AG08396 (cell line): ENCODE measurements around the gene IPO7.
A peak's percentile ranks its signal among the peaks of the same experiment; 100 is the strongest.
"Not testable (repeated sequence)": the region's sequence is repeated elsewhere in the genome, so short reads cannot be mapped to it uniquely, and the experiment has no call there.

Source experiments
- DNase-seq: peaks from one replicate; pipeline ENCODE4 v3.0.0; 2012; ENCODE audit warnings: low spot score, mixed read lengths

The IPO7 gene

DNA sequence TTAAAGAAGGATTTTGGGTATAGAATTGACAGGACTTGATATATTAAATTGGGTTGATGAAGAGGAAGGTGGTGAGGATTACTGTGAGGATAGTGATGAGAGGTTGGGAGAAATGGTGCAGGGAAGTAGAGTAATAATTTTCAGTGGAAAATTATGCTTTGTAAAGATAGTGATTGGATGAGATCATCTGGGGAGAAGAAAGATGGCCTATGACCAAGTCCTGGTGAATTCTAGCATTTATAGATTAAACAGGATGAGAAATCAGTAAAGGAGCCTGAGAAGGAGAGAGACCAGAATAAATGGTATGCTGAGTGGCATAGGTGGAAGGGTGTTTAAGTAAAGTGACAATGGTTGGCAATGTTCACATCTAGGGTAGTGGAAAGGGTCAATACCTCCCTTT lies 15.0 kb downstream of the IPO7 start:
- DNase-seq = peak; percentile 23

DNA sequence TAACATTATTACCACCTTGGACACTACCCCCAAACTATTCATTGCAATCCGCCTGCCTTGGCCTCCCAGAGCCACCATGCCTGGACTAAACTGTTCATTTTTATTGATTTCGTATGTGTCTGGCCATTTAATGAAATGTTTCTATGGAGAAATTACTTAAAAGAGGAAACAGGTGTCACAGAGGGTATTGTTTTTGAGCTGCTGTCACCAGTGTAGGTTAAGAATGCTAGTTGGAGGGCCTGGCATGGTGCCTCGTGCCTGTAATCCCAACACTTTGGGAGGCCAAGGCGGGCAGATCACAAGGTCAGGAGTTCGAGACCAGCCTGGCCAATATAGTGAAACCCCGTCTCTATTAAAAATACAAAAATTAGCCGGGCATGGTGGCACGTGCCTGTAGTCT lies 17.4 kb downstream of the IPO7 start:
- not testable (repeated sequence) for DNase-seq

DNA sequence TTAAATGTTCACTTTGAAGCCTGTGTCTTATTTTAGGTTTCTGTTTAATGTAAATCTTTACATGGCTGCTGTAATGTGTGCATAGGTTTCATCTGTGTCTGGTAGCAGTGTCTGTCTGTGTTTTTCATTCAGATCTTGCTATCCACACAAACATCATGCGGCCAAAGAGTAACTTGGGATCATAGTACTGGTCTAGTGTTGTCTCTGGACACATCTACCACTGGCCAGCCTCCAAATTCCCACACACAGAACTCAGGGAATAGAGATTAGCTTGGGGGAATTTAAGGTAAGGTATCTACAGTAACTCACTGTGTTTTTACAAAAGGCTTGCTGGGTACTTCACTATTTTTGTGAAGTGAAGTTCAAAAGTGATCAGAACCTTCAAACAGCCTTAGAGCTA lies 44.3 kb downstream of the IPO7 start:
- no peak for DNase-seq

DNA sequence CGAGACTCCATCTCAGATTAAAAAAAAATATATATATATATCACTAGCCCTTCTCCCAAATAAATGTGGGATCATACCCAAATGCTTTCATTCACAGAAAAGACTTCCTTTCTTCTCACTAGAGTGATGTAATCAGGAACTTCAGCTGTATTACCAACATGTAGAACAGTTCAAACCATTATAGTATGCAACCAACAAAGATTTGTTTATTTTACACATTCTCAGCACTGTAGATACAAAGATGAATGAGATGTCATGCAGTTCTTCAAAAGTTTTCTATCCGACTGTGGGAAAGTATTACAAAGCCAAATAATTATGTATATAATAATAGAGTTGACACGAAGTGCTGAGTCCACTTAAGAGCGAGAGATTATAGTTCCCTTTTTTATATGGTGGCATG lies 54.2 kb downstream of the IPO7 start:
- no peak for DNase-seq

DNA sequence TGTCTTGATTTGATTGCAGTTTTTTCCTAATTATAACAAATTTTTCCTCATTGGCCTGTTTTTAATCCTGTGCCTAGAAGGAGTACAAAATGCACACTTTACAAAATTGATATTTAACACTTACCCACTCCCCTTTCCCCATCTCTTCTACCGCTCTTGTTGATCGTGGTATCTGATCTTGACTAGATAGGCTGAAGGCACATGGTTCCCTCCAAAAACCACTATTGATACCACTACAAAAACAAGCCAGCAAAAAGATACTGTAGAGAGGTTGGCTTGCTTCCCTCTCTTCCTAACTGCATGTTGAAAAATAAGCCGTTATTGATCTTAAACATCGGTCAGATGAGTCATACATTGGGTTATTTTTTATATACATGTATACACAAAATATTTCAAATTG lies 61.8 kb downstream of the IPO7 start:
- DNase-seq = no peak

DNA sequence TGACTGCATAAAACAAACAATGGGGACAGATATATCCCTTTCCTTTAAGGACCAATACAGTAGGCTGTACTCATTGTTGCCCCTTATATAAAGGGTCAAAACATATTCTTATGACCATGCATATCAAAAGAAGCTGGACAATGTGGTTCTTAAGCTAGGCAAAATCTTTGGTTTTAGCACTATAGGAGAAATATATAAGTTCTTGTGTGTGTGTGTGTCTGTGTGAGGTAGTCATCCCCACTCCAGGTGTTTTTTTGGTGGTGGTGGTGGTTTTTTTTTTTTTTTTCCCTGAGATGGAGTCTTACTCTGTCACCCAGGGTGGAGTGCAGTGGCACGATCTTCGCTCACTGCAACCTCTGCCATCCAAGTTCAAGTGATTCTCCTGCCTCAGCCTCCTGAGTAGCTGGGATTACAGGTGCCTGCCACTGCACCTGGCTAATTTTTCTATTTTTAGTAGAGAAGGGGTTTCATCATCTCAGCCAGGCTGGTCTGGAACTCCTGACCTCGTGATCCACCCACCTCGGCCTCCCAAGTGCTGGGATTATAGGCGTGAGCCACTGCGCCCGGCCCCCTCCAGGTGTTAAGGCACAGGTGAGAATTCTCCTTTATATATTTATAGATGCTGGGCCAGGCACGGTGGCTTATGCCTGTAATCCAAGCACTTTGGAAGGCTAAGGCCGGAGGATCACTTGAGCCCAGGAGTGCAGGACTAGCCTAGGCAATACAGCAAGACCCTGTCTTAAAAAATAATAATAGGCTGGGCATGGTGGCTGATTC lies 64.3 kb downstream of the IPO7 start:
- no peak for DNase-seq

DNA sequence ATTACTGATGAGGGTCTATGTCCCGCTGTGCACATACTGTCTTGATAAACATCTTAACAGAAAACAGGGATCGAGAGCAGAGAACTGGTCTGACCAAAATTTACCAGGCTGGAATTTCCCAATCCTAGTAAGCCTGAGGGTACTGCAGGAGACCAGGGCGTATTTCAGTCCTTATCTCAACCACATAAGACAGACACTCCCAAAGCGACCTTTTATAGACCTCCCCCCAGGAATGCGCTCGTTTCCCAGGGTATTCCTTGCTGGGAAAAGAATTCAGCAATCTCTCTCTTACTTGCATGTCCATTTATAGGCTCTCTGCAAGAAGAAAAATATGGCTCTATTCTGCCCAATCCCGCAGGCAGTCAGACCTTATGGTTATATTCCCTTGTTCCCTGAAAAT lies 67.6 kb downstream of the IPO7 start:
- not testable (repeated sequence) for DNase-seq

DNA sequence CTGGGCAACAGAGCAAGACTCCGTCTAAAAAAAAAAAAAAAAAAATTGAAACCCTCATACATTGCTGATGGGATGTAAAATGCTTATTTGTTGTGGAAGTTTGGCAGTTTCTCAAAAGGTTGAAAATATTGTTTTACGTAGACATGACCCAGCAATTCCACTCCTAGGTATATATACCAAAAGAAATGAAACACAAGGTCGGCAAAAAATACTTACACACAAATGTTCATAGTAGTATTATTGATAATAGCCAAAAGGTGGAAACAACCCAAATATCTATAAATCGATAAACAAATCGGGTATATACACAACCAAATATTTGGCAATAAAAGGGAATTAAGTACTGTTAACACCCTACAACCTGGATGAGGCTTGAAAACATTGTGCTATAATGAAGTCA lies 71.3 kb downstream of the IPO7 start:
- DNase-seq = no peak

DNA sequence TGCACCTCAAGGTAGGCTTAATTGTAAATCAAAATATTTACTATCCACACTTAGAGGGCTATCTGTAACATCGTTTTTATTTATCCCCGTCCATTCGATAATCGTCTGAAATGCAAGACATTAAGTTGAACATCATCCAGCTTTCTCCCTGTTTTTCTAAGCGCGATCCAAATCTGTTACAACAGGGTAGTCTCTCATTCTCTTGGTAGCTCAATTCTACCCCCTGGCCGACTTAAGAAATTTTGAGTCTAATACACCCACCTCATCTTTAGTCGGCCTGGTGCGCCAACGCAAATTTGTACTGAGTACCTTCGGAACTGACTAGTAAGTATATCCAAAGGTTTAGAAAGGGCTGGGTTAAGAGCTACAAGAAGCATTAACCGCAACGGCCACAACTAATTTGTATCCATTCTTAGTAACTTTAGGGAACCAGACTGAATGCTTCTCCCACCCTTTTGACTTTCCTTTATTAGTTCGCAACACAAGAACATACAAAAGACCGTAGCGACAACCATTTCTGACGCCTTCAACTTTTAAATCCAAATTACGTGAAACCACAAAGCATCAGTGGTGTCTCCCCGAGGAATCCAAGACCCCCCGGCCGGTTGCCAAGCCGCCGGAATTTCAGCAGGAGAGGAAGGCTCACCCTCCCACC lies 75.3 kb downstream of the IPO7 start:
- no peak for DNase-seq

DNA sequence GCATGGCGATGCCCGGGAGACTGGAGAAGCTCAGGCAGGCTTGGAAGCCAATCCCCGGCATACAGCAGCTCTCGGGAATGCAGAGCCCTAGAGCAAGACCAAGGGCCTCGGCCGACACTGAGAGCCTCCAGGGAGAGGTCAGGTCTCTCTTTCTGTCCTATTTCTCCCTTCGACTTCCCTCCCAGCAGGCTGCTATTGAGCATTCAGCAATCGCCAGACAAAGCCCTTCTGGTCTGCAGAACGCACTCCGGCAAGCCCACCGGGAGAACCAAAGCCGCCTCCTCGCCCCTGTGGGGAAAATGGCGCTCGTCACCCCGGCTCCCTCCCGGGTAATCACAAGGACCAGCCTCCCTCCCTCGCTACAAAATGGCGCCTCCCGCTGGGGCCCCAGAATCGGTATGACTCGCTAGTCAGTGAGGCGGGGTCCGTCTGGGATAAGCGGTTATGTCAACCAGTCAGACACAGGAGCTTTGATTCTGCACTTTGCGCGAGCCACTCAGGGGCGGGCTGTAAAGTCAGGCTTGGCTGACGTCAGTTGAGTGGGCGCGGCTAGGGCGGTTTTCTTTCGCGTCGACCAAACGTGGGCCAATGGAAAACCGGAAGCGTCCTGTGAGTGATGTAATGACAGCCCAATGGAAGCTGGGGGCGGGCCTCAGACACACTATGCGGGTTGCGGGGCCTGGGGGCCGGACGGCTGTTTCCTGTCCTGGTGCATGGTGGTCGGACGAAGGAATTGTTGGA lies 76.0 kb downstream of the IPO7 start, which contains the start of gene ZNF143:
TSS of gene ZNF143 (plus strand) at position 691 of the 741 bp plus-strand sequence. CDS start 10,297 bp downstream, outside the sequence.
- peak; percentile 97 for DNase-seq

DNA sequence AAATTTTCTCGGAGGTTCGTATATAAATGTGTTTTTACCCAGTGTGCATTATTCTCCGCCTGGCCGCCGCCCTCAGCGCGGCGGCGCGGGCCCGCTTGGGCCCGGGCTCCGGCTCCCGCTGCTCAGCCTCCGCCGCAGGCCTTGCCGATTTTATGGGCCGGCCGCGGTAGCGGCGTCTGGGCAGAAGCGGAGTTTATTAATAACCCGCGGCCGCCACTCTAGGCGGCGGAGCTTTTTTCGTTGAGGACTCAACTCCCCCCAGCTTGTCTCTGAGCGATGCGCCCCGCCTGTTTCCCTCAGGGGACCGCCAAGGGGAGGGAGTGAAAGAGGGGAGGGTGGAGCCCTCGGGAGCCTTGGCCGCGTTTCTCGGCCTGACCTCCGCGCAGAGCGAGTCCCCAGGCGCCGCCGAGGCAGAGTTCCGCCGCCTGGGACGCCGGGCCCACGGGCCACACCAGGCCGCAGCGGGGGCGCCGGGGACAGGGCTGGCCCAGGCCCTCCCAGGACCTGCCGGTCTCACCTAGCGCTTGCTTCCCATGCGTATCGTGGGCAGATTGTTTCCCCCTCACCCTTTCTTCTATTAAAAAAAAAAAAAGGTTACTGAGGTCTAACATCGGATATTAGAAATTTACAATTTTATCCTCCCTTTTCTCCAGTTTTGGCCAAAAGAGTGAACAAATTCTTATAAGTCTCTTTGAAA lies 76.8 kb downstream of the IPO7 start:
- peak; percentile 90 for DNase-seq

DNA sequence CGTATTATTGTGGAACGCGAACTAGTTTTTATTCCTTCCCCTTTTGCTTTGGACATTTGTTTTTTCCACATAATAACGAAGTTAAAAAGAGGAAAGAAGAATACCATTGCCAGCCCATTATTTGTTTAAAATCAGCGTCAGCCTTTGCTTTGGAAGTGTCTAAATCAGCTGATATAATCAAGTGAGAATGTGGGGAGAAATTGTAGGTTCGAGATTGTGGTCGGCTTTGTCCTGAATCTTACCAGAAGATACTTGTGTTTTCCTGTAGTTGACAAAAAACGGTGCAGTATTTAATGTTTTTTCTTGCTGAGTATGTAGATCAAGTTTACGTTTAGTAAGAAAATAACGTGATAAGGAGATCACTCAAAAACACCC lies 77.3 kb downstream of the IPO7 start:
- peak; percentile 15 for DNase-seq

DNA sequence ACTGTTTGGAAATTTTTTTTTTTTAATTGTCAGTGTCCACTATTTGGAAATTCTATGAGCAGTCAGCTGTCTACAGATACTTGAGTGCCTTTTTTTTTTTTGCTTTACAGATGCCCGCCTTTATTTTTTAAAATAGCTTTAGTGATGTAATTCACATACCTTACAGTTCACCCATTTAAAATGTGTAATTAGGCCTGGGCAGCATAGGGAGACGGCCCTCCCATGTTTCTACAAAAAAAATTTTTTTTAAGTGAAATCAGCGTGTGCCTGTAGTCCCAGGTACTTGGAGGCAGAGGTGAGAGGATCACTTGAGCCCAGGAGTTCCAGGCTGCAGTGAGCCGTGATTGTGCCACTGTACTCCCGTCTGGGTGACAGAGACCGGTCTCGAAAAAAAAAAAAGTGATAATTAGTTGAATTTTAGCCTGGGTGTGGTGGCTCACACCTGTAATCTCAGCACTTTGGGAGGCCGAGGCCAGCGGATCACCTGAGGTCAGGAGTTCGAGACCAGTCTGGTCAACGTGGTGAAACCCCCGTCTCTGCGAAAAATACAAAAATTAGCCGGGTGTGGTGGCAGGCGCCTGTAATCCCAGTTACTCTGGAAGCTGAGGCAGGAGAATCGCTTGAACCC lies 77.8 kb downstream of the IPO7 start:
- no peak for DNase-seq

DNA sequence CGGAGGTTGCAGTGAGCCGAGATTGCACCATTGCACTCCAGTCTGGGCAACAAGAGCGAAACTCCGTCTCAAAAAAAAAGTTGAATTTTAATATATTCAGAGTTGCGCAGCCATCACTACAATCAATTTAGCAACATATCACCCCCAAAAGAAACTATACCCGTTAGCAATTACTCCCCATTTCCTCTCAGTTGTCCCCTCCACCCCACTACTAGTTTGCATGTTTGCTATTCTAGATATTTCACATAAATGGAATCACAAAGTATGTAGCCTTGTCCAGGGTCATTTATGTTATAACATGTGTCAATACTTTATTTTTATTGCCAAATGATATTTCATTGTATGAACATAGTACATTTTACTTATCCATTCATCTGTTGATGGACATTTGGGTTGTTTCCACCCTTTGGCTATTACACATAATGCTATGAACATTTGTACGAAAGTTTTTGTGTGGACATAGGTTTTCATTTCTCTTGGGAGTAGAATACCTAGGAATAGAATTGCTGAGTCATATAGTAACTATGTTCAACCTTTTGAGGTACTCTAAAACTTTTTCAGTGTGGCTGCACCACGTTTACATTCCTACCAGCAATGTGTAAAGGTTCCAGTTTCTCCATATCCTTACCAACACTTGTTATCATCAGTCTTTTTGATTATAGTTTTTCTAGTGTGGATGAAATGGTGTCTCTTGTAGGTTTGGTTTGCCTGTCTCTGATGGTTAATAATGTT lies 78.5 kb downstream of the IPO7 start:
- no peak for DNase-seq

DNA sequence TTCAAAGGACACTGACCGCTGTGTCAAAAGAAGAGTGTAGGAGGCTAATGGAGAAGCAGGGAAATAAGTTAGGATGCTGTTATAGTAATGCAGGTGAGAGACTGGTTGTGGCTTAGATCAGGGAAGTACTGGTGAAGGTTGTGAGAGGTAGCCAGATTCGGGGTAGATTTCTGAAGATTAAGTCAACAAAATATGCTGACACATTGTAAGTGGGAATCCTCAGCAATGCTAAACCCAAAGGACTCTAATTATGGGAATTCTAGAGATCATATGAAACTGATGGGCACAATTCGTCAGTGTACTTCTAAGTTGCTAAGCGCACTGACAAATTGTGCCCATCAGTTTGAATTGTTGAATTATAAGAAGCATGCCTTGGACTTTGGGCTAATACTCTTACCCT lies 86.3 kb downstream of the IPO7 start:
- no peak for DNase-seq

DNA sequence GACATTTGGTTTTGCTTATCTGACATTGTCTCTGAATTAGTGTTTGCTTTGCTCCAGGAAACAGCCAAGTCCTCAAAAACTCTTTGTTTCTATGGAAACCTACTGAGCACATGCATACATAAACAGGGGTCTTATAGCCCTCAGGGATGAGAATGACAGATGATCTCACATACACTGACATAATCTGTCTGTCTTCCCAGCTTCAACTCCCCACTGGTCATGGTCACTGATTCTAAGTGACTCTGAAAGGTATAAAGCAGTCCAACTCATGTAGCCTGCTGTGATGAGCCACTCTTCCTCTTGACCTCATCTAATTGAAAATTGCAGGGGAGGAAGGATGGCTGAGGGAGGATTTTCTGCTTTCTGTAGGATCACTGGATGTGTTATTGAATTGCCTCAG lies 89.0 kb downstream of the IPO7 start:
- DNase-seq = no peak

DNA sequence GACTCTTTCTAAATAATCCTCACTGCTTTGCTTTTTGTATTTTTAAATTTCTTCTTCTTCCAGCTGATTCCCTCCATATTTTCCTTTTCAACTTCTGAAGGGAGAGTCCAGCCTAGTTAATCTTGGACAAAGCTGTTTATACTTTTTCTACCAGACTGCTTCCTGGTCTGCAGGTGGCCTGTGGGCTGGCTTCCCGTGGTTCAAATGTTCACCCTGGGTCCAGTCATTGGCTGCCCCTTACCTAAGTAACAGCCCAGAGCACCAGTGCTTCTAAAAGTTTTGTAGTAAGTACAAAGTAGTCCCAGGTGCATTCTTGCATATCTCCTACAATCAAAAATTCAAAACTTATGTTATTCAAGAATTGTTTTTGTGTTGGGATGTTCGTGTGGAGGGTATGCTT lies 95.4 kb downstream of the IPO7 start:
- no peak for DNase-seq

DNA sequence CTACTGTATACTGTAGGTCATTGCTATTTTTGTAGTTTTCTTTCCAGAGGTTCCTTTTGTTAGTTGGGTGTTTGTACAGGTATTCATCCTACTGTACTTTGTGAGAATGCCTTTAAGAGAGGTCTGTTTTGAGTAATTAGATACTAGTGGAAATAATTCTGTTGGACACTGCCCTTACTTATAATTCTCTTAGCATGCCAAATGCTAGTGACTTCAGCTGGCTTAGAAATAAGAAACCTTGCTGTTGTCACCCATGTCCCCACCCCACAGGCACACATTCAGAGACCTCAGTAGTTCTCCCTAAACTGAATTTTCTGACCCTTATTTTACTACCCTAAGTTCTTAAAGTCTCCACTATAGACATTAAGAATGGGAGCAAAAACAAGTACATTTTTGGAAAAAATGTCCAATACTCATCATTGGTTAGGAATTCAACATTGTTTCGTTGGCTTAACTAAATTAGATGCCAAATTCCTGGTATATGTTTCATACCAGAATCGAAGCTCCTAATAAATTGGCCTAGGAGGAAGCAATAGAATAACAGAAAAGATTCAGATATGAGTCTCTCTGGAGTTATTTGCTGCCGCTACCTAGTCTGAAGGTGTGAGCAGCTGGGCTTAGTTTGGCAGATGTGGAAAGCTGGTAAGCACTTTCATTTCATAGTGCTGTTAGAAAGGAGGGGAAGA lies 104.8 kb downstream of the IPO7 start:
- DNase-seq = peak; percentile 54

DNA sequence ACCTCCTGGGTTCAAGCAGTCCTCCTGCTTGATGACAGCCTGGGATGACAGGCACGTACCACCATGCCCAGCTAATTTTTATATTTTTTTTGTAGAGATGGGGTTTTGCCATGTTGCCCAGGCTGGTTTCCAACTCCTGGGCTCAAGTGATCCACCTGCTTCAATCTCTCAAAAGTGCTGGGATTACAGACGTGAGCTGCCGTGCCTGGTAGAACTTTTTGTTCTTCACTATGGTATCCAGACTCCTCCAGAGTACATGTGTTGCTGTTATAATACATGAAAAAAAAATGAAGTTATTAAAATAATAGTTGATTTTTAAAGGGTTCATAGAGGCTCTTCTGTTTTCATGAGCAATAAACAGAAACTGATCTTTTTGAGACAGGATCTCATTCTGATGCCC lies 105.9 kb downstream of the IPO7 start:
- no peak for DNase-seq

DNA sequence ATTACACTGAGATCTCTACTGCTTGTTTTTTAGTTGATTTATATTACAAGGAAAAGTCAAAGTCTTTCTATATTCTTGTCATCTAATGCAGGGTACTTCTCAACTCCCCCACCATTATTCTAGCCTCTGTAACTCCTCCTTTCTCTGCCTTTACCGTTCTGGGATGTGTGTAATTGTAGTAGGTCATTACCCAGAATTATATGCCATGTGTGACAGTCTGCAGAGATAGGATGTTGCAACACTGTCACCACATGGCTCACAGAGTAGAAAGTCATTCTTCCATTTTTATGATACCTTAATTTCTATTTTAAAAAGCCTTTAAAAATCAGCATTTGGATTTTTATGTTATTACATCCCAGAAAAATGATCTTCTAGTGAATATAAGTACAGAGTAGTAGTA lies 109.0 kb downstream of the IPO7 start:
- DNase-seq = no peak

DNA sequence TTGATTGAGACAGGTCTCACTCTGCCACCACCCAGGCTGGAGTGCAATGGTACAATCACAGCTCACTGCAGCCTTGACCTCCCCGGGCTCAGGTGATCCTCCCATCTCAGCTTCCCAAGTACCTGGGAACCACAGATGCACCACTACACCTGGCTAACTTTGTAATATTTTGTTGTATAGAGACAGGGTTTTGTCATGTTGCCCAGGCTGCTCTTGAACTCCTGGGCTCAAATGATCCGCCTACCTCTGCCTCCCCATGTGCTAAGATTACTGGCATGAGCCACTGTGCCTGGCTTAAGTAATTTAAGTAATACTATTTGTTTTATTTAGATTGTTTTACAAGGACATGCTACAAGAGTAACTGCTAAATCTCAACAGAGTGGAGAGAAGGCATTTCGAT lies 109.9 kb downstream of the IPO7 start:
- DNase-seq = no peak
